NCI-H1694 (cell line): ENCODE data around the gene NME1.
"Not testable (repeated sequence)": the region's sequence is repeated elsewhere in the genome, so short reads cannot be mapped to it uniquely, and the experiment has no call there.

Source experiments
- DNase-seq: peaks from one replicate; lab custom pipeline; 2025; lab: John Stamatoyannopoulos, UW

NME1 gene

DNA sequence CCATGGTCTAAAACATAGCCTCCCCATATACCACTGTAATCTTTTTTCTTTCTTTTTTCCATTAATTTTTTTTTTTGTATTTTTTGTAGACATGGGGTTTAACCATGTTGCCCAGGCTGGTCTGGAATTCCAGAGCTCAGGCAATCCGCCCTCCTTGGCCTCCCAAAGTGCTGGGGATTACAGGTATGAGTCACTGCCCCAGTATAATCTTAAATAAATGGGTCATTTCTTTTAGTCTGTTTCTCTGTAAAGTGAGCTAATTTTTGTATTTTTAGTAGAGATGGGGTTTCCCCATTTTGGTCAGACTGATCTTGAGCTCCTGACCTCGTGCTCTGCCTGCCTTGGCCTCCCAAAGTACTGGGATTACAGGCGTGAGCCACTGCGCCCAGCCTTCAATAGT is 5.7 kb upstream of the NME1 start:
- no peak for DNase-seq

GRCh38 chr17:51149163-51149562 is 4.2 kb upstream of the NME1 start:
- DNase-seq = no peak

DNA sequence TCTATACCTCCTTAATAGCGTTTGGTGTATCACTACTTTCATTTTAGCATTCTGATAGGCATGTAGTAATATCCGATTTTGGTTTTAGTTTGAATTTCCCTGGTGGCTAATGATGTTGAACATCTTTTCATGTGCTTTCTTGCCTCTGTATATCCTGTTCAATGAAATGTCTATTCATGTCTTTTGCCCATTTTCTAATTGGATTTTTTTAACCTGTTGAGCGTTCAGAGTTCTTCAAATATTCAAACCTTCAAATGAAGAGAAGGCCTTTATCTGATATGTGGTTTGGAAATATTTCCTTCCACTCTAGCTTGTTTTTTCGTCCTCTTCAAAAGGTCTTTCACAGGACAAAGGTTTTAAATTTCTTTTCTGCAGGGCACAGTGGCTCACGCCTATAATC is 2.4 kb upstream of the NME1 start:
- DNase-seq = no peak

DNA sequence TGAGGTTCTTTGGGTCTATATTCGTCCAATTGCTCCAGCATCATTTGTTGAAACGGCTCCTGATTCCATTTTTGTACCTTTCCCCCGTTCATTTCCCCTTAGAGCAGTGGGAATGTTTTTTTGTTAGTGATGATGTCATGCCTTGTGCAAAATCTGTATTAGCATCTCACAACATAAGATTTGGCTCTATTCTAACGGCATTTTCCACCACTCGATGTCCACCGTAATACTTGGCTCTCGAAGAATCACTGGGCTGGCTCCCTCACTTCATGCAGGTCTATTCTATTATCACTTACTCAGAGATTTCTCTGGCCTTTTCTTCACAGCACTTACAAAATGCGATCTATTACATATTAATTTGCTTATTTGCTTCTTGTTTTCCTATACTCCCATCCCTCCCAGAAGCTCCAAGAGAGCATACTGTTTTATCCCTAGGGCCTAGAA is 571 bp upstream of the NME1 start:
- DNase-seq = peak; percentile 49

GRCh38 chr17:51154176-51154575 is 817 bp downstream of the NME1 start:
- DNase-seq = no peak

DNA sequence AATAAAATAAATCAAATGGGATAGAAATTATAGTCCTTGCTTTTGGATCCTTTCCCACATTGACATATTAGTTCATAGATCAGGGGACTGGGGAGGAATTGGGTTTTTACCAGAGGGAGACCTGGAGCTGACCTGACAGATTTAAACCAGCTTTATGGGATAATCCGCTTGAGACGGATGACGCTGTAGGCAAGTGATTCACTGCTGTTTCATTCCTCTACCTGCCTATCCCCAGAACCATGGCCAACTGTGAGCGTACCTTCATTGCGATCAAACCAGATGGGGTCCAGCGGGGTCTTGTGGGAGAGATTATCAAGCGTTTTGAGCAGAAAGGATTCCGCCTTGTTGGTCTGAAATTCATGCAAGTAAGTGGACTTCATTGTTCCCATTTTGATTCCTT is 2.1 kb downstream of the NME1 start:
- no peak for DNase-seq

GRCh38 chr17:51159604-51160003 is 6.2 kb downstream of the NME1 start:
- DNase-seq = no peak

- DNase-seq = no peak
Observed at GRCh38 chr17:51161541-51161940, 8.2 kb downstream of the NME1 start.

GRCh38 chr17:51164911-51165679 is 11.7 kb downstream of the NME1 start:
- DNase-seq = no peak

DNA sequence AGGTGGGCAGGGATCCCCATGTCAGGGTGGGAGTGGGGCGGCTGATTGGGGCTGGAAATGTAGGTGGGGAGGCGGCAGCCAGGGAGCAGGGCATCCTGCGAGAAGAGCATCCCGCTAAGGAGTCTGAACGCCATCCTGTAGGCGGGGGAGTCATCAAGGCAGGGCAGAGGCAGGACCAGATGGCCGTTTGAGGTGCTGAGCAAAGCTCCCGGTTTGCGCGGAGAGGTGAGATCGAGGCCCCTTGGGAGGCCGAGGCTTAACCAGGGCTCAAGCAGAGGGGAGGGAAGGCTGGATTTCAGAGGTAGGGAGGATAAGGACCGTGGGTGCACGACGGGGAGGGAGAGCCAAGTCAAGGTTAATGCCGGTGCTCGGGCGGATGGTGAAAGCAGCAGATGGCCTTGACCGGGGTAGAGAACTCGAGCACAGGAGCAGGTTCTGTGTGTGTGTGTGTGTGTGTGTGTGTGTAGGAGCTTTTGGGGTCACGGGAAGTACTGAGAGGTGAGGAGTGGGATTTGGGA is 12.4 kb downstream of the NME1 start:
- DNase-seq = no peak

DNA sequence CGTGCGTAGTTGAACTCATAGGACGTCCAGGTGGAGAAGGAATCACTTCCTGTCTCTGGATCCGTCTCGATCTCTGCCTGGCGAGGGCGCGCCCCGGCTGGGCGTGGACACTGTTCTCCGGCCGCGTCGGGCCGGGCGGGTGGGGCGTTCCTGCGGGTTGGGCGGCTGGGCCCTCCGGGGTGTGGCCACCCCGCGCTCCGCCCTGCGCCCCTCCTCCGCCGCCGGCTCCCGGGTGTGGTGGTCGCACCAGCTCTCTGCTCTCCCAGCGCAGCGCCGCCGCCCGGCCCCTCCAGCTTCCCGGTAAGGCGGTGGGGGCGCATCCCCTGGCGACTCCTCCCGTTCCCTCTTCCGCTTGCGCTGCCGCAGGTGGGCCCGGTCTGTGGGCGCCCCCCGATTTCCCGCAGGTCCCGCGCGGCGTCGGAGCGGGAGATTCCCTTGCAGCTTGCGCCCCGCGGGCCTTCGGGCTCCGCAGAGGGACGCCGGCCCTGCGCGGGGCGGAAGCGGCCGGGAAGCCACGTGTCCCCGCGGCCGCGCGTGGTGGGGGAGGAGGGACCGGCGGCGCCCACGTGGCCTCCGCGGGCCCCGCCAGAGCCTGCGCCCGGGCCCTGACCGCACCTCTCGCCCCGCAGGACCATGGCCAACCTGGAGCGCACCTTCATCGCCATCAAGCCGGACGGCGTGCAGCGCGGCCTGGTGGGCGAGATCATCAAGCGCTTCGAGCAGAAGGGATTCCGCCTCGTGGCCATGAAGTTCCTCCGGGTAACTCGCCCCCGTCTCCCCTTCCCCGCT is 13.0 kb downstream of the NME1 start, which contains the start of gene NME2:
Gene NME2 (plus strand): TSS at position 214 of the 789 bp plus-strand sequence. CDS start 420 bp downstream, at position 634.
- peak; percentile 50 for DNase-seq

GRCh38 chr17:51166987-51167931 is 13.9 kb downstream of the NME1 start:
- peak; percentile 45 for DNase-seq

GRCh38 chr17:51169340-51169739 is 16.0 kb downstream of the NME1 start:
- DNase-seq = no peak

- DNase-seq = no peak
Observed at GRCh38 chr17:51170736-51171135, 17.4 kb downstream of the NME1 start.

DNA sequence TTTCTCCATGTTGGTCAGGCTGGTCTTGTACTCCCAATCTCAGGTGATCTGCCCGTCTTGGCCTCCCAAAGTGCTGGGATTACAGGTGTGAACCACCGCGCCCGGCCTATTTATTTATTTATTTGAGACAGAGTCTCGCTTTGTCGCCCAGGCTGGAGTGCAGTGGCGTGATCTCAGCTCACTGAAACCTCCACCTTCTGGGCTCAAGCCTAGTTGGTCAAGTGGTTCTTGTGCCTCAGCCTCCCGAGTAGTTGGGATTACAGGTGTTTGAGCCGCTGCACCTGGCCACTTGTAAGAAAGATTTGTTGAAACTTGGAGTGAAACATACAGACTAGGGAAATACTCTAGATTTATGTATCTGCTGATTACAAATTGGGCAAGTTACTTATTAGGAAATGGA is 18.7 kb downstream of the NME1 start:
- not testable (repeated sequence) for DNase-seq

DNA sequence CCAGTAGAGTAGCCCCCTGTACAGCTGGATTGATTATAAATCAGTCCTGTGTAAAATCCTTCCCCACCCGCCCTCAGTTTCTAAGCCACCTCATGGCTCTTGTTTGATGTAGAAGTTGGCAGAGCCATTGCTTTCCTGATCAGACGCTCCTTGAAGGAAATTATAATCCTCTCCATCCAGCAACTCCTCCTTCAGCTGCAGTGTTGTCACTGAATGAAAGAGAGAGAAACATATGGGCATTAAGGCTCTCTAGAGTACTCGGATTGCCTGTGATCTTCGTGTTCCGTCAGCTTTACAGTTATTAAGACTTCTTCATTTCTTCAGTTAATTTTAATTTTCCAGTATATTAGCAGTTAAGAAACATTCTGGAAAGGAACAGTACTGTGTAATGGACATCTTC is 27.1 kb downstream of the NME1 start:
- no peak for DNase-seq

DNA sequence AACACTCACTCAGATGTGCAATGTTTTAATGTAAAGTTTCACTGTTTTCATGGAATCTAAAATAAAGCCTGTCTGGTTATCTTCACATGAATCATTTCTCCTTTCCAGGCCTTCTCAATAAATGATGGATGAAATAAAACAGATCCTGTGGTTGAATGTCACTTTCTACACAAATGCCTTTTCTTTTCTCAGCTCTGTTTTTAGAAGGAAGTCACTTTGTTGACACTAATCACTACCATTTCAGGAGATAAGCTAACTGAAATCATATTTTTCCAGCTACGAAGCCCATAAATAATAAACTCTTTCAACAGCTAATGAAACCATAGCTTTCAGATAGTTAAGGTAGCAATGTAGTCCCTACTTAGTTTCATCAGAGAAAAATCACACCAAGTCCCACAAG is 30.8 kb downstream of the NME1 start:
- DNase-seq = no peak

DNA sequence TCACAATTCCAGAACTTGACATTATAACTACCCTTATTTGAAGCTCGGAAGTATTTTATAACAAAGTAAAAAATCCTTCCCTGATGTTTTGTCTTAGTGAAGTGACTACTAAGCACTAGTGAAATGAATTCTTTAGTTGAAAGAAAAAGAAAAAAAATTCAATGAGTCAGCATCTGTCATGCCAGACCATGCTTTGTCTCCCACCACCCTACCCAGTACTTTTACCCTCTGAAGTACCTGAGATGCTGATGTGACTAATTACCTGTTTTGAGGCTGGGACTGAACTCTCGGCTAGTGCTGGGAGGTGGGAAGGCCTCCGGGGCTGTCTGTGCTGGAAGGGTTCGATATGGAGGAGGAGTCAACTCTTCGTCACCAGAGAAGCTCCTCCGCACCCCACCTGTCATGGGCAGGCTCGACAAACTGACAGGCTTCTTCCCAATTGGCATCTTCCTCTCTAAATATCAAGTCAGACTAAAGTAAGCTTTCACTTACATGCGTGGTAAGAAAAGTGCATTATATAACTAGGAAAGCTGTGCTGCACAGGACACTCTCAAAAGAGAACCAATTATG is 32.5 kb downstream of the NME1 start:
- no peak for DNase-seq

DNA sequence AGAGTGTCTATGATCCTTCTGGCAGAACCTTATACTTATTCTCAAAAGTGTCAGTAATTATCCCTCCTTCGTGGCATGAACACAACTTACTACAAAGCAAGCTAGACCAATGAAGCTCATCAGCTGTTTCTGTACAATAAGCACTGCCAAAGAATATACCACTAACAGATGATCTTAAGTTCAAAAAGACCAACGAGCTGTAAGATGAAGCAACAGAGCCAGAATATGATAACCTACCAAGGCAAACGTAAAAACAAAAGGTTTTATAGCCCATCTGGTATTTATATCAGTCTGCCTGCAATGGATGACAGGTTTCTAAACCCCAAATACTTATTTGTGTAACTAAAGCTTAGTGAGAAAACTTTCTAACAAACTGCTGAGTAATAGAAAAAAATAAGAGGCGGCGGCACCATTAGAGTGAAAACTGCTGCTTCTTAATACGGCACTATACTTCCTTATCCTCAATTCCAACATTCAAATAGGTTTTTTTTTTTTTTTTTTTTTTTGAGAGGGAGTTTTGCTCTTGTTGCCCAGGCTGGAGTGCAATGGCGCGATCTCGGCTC is 35.0 kb downstream of the NME1 start:
- DNase-seq = no peak

- no peak for DNase-seq
Observed at GRCh38 chr17:51189162-51189561, 35.8 kb downstream of the NME1 start.

GRCh38 chr17:51189628-51190027 is 36.3 kb downstream of the NME1 start:
- DNase-seq = no peak
